Upper lobe of left lung (tissue), 4 donors: ENCODE results near the gene SNCB.

Experiments
- EP300 ChIP-seq, 4 donors: sonication (generic); formaldehyde crosslinking; IDR thresholded peaks; one replicate each; pipeline ENCODE4 v1.5.1; 2017; ENCODE audit warnings: antibody characterized with exemption in 4 of 4, control low read depth in 2 of 4
- POLR2A ChIP-seq, 4 donors: fragments of 450-650 bp; IDR thresholded peaks; one replicate each; pipeline ENCODE4 v1.5.1; 2016 to 2017; ENCODE audit warnings: antibody characterized with exemption in 4 of 4, mild to moderate bottlenecking in 2 of 4
- POLR2AphosphoS5 ChIP-seq, 2 donors: sonication (generic); formaldehyde crosslinking; IDR thresholded peaks; one replicate each; pipeline ENCODE4 v1.5.1; 2017; ENCODE audit warnings: antibody characterized with exemption in 2 of 2
- TF ChIP-seq, protein P1 (sequence below), 6 experiments: fragments of 450-650 bp in 4 of 6; fragments of 200-600 bp in 2 of 6; sonication (generic) in 2 of 6; IDR thresholded peaks; one replicate each; pipeline ENCODE4 v1.5.1; 2016 to 2019; ENCODE audit warnings: antibody characterized with exemption in 6 of 6

DNA sequence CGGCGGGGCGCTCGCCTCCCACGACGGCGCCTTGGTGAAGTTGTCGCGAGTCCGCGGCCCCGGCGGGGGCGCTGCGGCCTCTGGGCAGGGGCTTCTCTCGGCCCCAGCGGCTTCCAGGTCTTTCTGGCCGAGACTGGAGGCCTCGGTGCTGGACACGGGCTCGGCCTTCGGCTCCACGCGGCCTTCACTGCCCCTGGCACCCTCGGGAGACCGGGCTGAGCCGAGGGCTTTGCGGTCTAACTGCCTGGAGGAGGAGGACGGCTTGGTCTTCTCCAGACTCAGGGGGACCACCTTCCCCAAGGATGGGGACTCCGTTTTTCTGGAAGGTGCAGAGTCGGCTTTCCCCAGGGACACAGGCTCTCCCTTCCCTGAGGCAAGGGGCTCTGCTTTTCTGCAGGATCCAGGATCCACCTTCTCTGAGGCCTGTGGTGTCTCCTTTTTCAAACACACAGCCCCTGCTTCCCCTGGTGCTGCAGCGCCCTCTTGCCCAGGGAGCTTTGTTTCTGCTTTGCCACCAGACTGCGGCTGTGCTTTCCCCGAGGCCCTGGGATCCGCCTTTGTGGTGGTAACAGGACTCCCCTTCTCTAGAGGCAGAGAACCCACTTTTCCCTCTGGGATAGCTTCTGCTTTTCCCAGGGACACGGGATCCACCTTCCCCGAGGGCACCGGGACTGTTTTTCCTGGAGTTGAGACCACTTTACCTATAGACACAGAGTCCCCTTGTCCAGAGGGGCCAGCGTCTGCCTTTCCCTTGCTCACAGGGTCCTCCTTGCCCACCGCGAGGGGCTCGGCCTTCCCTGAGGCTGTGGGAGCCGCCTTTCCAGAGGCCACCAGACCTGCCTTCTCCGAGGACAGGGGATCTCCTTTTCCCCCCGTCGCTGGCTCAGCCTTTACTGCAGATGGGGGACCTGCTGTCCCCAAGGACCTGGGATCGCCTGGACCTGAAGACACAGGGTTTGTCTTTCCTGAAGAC lies 32.6 kb downstream of the SNCB start:
- TF ChIP-seq, protein P1, sequence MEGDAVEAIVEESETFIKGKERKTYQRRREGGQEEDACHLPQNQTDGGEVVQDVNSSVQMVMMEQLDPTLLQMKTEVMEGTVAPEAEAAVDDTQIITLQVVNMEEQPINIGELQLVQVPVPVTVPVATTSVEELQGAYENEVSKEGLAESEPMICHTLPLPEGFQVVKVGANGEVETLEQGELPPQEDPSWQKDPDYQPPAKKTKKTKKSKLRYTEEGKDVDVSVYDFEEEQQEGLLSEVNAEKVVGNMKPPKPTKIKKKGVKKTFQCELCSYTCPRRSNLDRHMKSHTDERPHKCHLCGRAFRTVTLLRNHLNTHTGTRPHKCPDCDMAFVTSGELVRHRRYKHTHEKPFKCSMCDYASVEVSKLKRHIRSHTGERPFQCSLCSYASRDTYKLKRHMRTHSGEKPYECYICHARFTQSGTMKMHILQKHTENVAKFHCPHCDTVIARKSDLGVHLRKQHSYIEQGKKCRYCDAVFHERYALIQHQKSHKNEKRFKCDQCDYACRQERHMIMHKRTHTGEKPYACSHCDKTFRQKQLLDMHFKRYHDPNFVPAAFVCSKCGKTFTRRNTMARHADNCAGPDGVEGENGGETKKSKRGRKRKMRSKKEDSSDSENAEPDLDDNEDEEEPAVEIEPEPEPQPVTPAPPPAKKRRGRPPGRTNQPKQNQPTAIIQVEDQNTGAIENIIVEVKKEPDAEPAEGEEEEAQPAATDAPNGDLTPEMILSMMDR (IDR thresholded peaks at IDR 0.05): no peak
- no peak for TF ChIP-seq POLR2A (IDR thresholded peaks at IDR 0.05)
- TF ChIP-seq POLR2AphosphoS5 (IDR thresholded peaks at IDR 0.05): no peak
- no peak for TF ChIP-seq EP300 (IDR thresholded peaks at IDR 0.05)
